SH-SY5Y (cell line): ENCODE results near the gene SLC39A11.

Experiments used
- GATA2 ChIP-seq: IDR thresholded peaks from 2 replicates; pipeline ENCODE4 v1.6.1; 2011; ENCODE audit warnings: mild to moderate bottlenecking, low read depth, low read length
- GATA3 ChIP-seq: IDR thresholded peaks from 2 replicates; pipeline ENCODE4 v1.6.1; 2011; ENCODE audit warnings: low read depth, mild to moderate bottlenecking, low read length, moderate library complexity

- TF ChIP-seq GATA2 (no peak), GATA3 (no peak)
Measured at GRCh38 chr17:72658675-72659074, 433.8 kb downstream of the SLC39A11 start.
